ENCODE data around the gene PTTG1. TPM values are rescaled to one million over a fixed set of nuclear protein-coding genes. Genes with fewer than 3 reads are reported as not detected.
A peak's percentile ranks its signal among the peaks of the same experiment; 100 is the strongest.

Gene PTTG1
- total and polyA plus RNA-seq, 12 donors = 2.2 to 56.3 (median 6.0) TPM

DNA sequence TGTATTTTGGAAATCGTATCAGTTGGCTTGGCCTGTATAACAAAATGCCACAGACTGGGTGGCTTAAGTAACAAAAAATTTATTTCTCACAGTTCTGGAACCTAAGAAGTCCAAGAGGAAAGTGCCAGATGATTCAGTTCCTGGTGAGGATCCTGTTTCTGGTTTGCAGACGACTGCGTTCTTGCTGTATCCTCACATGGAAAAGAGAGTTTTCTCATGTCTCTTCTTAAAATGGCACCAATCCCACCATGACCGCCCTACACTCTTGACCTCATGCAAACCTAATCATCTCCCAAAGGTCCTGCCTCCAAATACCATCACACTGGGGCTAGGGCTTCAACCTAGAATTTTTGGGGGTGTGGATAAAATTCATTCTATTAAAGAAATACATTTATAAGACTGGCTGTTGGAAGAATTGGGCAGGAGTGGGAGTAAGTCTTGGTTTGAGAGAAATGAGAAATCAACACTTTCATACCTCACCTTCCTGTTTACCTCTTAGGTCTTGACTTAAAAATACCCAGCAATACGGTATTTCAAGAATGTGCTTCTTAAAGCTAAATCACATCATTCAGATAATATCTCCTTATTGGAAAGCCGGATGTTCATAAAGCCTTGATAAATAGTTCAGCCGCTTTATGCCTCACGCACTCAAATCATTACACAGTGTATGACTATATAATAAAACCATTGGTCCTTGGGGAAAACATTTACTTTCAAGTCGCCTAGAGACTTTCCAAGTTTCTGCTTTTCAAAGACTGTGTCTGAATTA lies 28.7 kb downstream of the PTTG1 start:
- intact Hi-C loops (cut with DNase I) = no loop called here

DNA sequence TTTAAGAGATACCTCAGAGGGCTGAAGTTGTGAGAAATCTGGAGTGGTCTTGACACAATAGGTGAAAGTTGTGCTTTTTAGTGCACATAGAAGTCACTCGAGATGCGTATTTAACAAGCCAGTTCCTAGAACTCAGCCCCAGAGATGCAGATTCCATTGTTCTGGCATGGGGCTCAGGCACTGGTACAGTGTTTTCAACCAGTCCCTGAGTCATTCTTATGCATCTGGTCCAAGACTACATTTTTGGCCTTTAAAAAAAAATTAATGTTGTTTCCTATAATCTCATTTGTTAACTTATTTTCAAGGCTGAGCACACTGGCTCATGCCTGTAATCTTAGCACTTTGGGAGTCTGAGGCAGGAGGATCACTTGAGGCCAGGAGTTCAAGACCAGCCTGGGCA lies 29.6 kb downstream of the PTTG1 start:
- TF ChIP-seq, protein P1, sequence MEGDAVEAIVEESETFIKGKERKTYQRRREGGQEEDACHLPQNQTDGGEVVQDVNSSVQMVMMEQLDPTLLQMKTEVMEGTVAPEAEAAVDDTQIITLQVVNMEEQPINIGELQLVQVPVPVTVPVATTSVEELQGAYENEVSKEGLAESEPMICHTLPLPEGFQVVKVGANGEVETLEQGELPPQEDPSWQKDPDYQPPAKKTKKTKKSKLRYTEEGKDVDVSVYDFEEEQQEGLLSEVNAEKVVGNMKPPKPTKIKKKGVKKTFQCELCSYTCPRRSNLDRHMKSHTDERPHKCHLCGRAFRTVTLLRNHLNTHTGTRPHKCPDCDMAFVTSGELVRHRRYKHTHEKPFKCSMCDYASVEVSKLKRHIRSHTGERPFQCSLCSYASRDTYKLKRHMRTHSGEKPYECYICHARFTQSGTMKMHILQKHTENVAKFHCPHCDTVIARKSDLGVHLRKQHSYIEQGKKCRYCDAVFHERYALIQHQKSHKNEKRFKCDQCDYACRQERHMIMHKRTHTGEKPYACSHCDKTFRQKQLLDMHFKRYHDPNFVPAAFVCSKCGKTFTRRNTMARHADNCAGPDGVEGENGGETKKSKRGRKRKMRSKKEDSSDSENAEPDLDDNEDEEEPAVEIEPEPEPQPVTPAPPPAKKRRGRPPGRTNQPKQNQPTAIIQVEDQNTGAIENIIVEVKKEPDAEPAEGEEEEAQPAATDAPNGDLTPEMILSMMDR (IDR thresholded peaks at IDR 0.05) = no peak
- no peak for TF ChIP-seq POLR2A (IDR thresholded peaks at IDR 0.05)
- no peak overlapping the region for H3K4me3 ChIP-seq
- WGBS, 4 donors = 89 to 100% (median 90%) methylated on average over 2 of the region's 2 CpGs
- no peaks in the 10 kb centered on the region for H3K9me3 ChIP-seq (replicated peaks in 1 of 3)
- H3K4me1 ChIP-seq (replicated peaks in 1 of 2) = no peaks in the 10 kb centered on the region
- no peaks in the 10 kb centered on the region for H3K27me3 ChIP-seq
- no peaks in the 10 kb centered on the region for H3K36me3 ChIP-seq (replicated peaks in 1 of 2)
- DNase-seq = no peak
- no peak overlapping the region for H3K27ac ChIP-seq
- intact Hi-C loops (cut with DNase I) = no loop called here

More for the DNA sequence above, 28.7 kb downstream of the PTTG1 start:
- 81 to 88% (median 86%) methylated on average over 9 of the region's 9 CpGs for WGBS, 4 donors
- Histone ChIP-seq H3K27ac (no peak overlapping the region), H3K36me3 (replicated peaks in 1 of 2) (no peaks in the 10 kb centered on the region), H3K4me1 (replicated peaks in 1 of 2) (no peaks in the 10 kb centered on the region), H3K4me3 (no peak overlapping the region), H3K27me3 (no peaks in the 10 kb centered on the region), H3K9me3 (replicated peaks in 1 of 3) (no peaks in the 10 kb centered on the region)
- TF ChIP-seq, protein P1 (IDR thresholded peaks at IDR 0.05) = no peak
- TF ChIP-seq POLR2A (IDR thresholded peaks at IDR 0.05) = no peak
- no peak for DNase-seq

DNA sequence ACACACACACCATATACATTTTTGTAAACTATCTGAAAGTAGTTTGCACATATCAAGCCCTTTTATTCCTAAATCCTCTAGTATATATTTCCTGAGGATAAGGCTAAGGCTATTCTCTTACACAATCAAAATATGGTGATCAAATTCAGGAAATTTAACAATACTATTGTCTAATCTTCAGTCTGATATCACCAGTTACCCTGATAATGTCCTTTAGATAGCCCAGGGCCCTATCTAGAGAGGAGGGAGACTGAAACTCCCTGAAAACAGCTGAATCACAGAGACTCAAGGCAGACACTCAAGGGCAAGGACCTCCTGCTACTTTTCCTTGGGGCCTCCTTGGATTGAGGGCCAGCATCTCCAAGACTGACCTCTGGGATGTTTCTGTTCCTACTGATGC lies 30.4 kb downstream of the PTTG1 start:
- no peaks in the 10 kb centered on the region for H3K9me3 ChIP-seq (replicated peaks in 1 of 3)
- H3K36me3 ChIP-seq (replicated peaks in 1 of 2) = no peaks in the 10 kb centered on the region
- no peaks in the 10 kb centered on the region for H3K4me1 ChIP-seq (replicated peaks in 1 of 2)
- no peaks in the 10 kb centered on the region for H3K27me3 ChIP-seq
- H3K27ac ChIP-seq = no peak overlapping the region
- TF ChIP-seq, protein P1 (IDR thresholded peaks at IDR 0.05) = no peak
- no peak for TF ChIP-seq POLR2A (IDR thresholded peaks at IDR 0.05)
- H3K4me3 ChIP-seq = no peak overlapping the region
- intact Hi-C loops (cut with DNase I) = no loop called here
- DNase-seq = no peak

DNA sequence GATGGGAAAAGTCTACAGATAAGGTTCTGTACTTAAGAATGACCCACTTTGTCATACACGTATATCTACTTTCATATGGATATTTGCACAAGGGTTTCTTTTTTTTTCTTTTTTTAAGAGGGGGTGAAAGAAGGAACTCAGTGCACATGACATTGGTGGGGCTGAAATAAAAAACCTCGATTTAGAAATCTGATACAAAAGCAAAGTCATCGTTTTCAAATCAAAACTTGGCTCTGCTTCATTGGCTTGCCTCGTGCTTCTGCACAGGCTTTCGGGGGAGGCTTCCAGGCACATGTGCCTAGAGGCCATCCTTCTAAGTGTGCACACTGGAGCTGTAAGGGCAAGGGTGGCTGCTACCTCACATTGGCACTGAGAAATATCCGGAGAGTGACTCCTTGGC lies 31.1 kb downstream of the PTTG1 start:
- intact Hi-C loops (cut with DNase I) = no loop called here
- Histone ChIP-seq H3K36me3 (replicated peaks in 1 of 2) (no peaks in the 10 kb centered on the region), H3K4me1 (replicated peaks in 1 of 2) (no peaks in the 10 kb centered on the region), H3K27ac (no peak overlapping the region), H3K9me3 (replicated peaks in 1 of 3) (no peaks in the 10 kb centered on the region), H3K4me3 (no peak overlapping the region), H3K27me3 (no peaks in the 10 kb centered on the region)
- TF ChIP-seq, protein P1 (IDR thresholded peaks at IDR 0.05) = no peak
- TF ChIP-seq POLR2A (IDR thresholded peaks at IDR 0.05) = no peak
- DNase-seq = peak in 1 of 7 donors; percentile 13
- 47 to 63% (median 61%) methylated on average over 6 of the region's 6 CpGs for WGBS, 4 donors
